Mesenchymal stem cell (in vitro differentiated cells and primary cell): ENCODE measurements around the gene AKR1C2.

Experiments used
- DNase-seq: peaks from one replicate; pipeline ENCODE4 v3.0.0-alpha.2; 2013
- H2AFZ ChIP-seq: one replicate; pipeline ENCODE4 v1.6.1; 2013; ENCODE audit warnings: low read depth, mild to moderate bottlenecking, control low read depth, inconsistent platforms, low read length, moderate library complexity
- H2AK5ac ChIP-seq: 2 replicates; pipeline ENCODE4 v1.6.1; 2013; ENCODE audit warnings: low read length, moderate library complexity, mild to moderate bottlenecking, inconsistent platforms; ENCODE audit not compliant: severe bottlenecking
- H2BK120ac ChIP-seq: one replicate; pipeline ENCODE4 v1.6.1; 2013; ENCODE audit warnings: low read depth, mild to moderate bottlenecking, inconsistent platforms, low read length, moderate library complexity
- H2BK12ac ChIP-seq, 2 experiments: one replicate each; pipeline ENCODE4 v1.6.1; 2013; ENCODE audit warnings: inconsistent platforms in 2 of 2, low read length in 2 of 2, mild to moderate bottlenecking in 2 of 2, moderate library complexity in 2 of 2, control low read depth in 1 of 2
- H2BK15ac ChIP-seq: one replicate; pipeline ENCODE4 v1.6.1; 2013; ENCODE audit warnings: mild to moderate bottlenecking, low read depth, inconsistent platforms; ENCODE audit not compliant: poor library complexity, severe bottlenecking
- H2BK5ac ChIP-seq: 2 replicates; pipeline ENCODE4 v1.6.1; 2013; ENCODE audit warnings: low read depth, mild to moderate bottlenecking, low read length, control low read depth, inconsistent platforms; ENCODE audit not compliant: poor library complexity, severe bottlenecking
- H3K14ac ChIP-seq, 2 experiments: one replicate each; pipeline ENCODE4 v1.6.1; 2013; ENCODE audit warnings: inconsistent platforms in 2 of 2, low read length in 2 of 2, control low read depth in 1 of 2, mild to moderate bottlenecking in 1 of 2, moderate library complexity in 1 of 2
- H3K18ac ChIP-seq, 2 experiments: one replicate each; pipeline ENCODE4 v1.6.1; 2013; ENCODE audit warnings: inconsistent platforms in 2 of 2, low read length in 2 of 2, control low read depth in 1 of 2, low read depth in 1 of 2, mild to moderate bottlenecking in 1 of 2
- H3K23ac ChIP-seq, 2 experiments: one replicate each; pipeline ENCODE4 v1.6.1; 2013; ENCODE audit warnings: inconsistent platforms in 2 of 2, low read length in 2 of 2, mild to moderate bottlenecking in 2 of 2, moderate library complexity in 2 of 2, control low read depth in 1 of 2
- H3K27ac ChIP-seq: 2 replicates; pipeline ENCODE4 v1.5.1; 2013; ENCODE audit warnings: mild to moderate bottlenecking, moderate library complexity, low read length, control low read depth, inconsistent platforms; ENCODE audit not compliant: poor library complexity, severe bottlenecking
- H3K27me3 ChIP-seq, 2 experiments: 2 replicates each; pipeline versions ENCODE4 v1.6.1 to v1.7.0; 2013; ENCODE audit warnings: low read length in 2 of 2, mild to moderate bottlenecking in 2 of 2, moderate library complexity in 2 of 2, control low read depth in 1 of 2, inconsistent platforms in 1 of 2; ENCODE audit not compliant: control insufficient read depth in 1 of 2, insufficient read depth in 1 of 2
- H3K36me3 ChIP-seq, 2 experiments: 2 replicates each; pipeline versions ENCODE4 v1.6.1 to v1.7.0; 2013; ENCODE audit warnings: low read length in 2 of 2, control low read depth in 1 of 2, inconsistent platforms in 1 of 2, low read depth in 1 of 2, mild to moderate bottlenecking in 1 of 2; ENCODE audit not compliant: insufficient read depth in 2 of 2, control insufficient read depth in 1 of 2
- H3K4ac ChIP-seq, 2 experiments: one replicate each; pipeline ENCODE4 v1.6.1; 2013; ENCODE audit warnings: inconsistent platforms in 2 of 2, low read length in 2 of 2, mild to moderate bottlenecking in 2 of 2, moderate library complexity in 2 of 2, control low read depth in 1 of 2, low read depth in 1 of 2
- H3K4me1 ChIP-seq: 2 replicates; pipeline ENCODE4 v1.6.1; 2013; ENCODE audit warnings: low read depth, low read length, control low read depth; ENCODE audit not compliant: control insufficient read depth, insufficient read depth
- H3K4me2 ChIP-seq: 2 replicates; pipeline ENCODE4 v1.6.1; 2013; ENCODE audit warnings: low read length, mild to moderate bottlenecking, inconsistent platforms; ENCODE audit not compliant: poor library complexity, severe bottlenecking
- H3K4me3 ChIP-seq, 2 experiments: 2 replicates each; pipeline versions ENCODE4 v1.5.1 to v1.7.0; 2013; ENCODE audit warnings: low read length in 2 of 2, mild to moderate bottlenecking in 2 of 2, control low read depth in 1 of 2, low read depth in 1 of 2; ENCODE audit not compliant: insufficient read depth in 1 of 2
- H3K79me1 ChIP-seq: replicated peaks from 2 replicates; pipeline ENCODE4 v1.6.1; 2013; ENCODE audit warnings: mild to moderate bottlenecking, control low read depth, low read length, inconsistent platforms; ENCODE audit not compliant: poor library complexity, severe bottlenecking
- H3K9ac ChIP-seq: 2 replicates; pipeline ENCODE4 v1.7.0; 2013; ENCODE audit warnings: mild to moderate bottlenecking, low read length, moderate library complexity
- H3K9me3 ChIP-seq: 2 replicates; pipeline ENCODE4 v1.7.0; 2013; ENCODE audit warnings: mild to moderate bottlenecking, low read length; ENCODE audit not compliant: control insufficient read depth
- H4K8ac ChIP-seq: one replicate; pipeline ENCODE4 v1.6.1; 2013; ENCODE audit warnings: inconsistent platforms, mild to moderate bottlenecking, low read length, moderate library complexity
- H4K91ac ChIP-seq: one replicate; pipeline ENCODE4 v1.6.1; 2013; ENCODE audit warnings: mild to moderate bottlenecking, low read length, inconsistent platforms
- WGBS: methylation state at CpG from one replicate; pipeline ENCODE4 v1.1.7; 2013; ENCODE audit warnings: mixed read lengths; 5-methylcytosine and 5-hydroxymethylcytosine counted together

Gene AKR1C2

GRCh38 chr10:5046410-5046809 is 42.8 kb upstream of the AKR1C2 start:
- H3K9me3 ChIP-seq: no peaks in the 10 kb centered on the region
- no peak overlapping the region for H2BK120ac ChIP-seq
- H3K4me2 ChIP-seq: no peak overlapping the region
- H3K4me3 ChIP-seq: no peak overlapping the region
- no peaks in the 10 kb centered on the region for H3K36me3 ChIP-seq
- H3K4ac ChIP-seq: no peak overlapping the region
- no peak overlapping the region for H2BK12ac ChIP-seq
- no peaks in the 10 kb centered on the region for H3K27me3 ChIP-seq
- no peak overlapping the region for H2BK15ac ChIP-seq
- no peak overlapping the region for H3K23ac ChIP-seq
- H4K91ac ChIP-seq: no peak overlapping the region
- no peak overlapping the region for H4K8ac ChIP-seq
- H3K27ac ChIP-seq: no peak overlapping the region
- H3K18ac ChIP-seq: no peak overlapping the region
- H2BK5ac ChIP-seq: no peak overlapping the region
- no peak overlapping the region for H2AFZ ChIP-seq
- peaks cover 5% of the 10 kb centered on the region for H3K4me1 ChIP-seq
- no peak overlapping the region for H3K14ac ChIP-seq
- no peaks in the 10 kb centered on the region for H3K79me1 ChIP-seq
- WGBS: 91% methylated on average over 6 of the region's 6 CpGs
- H3K9ac ChIP-seq: no peak overlapping the region
- no peak overlapping the region for H2AK5ac ChIP-seq
- DNase-seq: no peak

DNA sequence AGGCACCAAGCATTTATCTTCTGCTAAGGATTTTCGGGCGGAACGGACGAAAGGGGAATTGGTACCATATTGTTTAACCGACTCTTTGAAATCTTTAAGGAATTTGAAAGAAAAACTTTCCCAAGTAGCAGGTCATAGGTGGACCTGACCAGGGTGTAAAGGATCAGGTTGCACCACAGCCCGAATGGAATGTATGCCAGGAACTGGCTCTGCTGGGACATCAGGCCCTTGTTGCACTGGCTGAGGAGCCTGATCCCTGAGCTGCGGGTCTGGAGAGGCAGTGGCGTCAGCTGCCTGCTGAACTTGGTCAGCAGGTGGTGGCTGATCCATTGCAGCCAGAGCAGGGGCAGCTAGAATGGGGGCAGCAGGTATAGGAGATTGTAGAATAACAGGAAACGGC is 41.4 kb upstream of the AKR1C2 start:
- 96% methylated on average over 9 of the region's 9 CpGs for WGBS
- H2BK5ac ChIP-seq: no peak overlapping the region

DNA sequence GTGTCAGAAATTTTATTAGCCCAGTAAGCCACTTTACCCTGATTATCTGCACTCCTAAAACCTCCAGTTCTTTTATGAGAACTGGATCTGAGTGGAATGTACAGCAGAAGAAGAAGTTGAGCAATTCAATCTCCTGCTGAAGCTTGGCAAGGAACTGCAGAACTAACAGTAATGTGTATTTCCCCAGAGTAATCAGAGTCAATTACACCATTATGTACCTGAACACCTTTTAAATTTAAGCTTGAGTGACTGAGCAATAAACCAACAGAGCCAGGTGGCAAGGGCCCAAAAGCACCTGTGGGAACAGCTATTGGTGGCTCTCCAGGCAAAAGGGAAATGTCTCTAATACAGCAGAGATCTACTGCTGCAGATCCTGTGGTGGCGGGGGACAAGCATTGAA is 40.1 kb upstream of the AKR1C2 start:
- Histone ChIP-seq H3K4ac (no peak overlapping the region), H3K36me3 (no peaks in the 10 kb centered on the region)
- 93% methylated on average over 1 of the region's 1 CpG for WGBS

More for the DNA sequence above, 41.4 kb upstream of the AKR1C2 start:
- peaks cover 5% of the 10 kb centered on the region for H3K4me1 ChIP-seq
- H3K4me2 ChIP-seq: no peak overlapping the region
- H3K4me3 ChIP-seq: no peak overlapping the region
- DNase-seq: no peak
- H3K4ac ChIP-seq: no peak overlapping the region
- H3K9me3 ChIP-seq: peaks cover 6% of the 10 kb centered on the region
- H2BK12ac ChIP-seq: no peak overlapping the region
- no peak overlapping the region for H2AK5ac ChIP-seq
- H3K9ac ChIP-seq: no peak overlapping the region
- H2AFZ ChIP-seq: no peak overlapping the region
- no peak overlapping the region for H3K14ac ChIP-seq
- no peak overlapping the region for H3K23ac ChIP-seq
- no peaks in the 10 kb centered on the region for H3K79me1 ChIP-seq
- no peaks in the 10 kb centered on the region for H3K27me3 ChIP-seq
- no peak overlapping the region for H4K91ac ChIP-seq
- no peak overlapping the region for H3K18ac ChIP-seq
- H2BK120ac ChIP-seq: no peak overlapping the region
- no peaks in the 10 kb centered on the region for H3K36me3 ChIP-seq
- no peak overlapping the region for H2BK15ac ChIP-seq
- H4K8ac ChIP-seq: no peak overlapping the region
- H3K27ac ChIP-seq: no peak overlapping the region

DNA sequence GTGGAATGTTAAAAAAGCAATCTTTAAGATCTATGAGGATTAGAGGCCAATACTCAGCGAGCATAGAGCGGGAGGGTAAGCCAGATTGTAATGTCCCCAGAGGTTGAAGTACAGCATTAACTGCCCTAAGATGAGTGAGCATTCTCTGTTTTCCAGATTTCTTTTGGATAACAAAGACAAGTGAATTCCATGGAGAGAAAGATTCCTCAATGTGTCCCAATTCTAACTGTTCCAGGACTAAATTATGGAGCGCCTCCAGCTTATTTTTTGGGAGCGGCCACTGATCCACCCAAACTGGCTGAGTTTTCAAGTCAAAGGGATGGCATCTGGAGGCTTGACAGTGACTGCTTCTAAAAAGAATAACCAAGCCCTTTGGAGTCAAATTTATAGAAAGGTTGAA is 39.3 kb upstream of the AKR1C2 start:
- no peak overlapping the region for H3K27ac ChIP-seq
- no peaks in the 10 kb centered on the region for H3K36me3 ChIP-seq
- no peak overlapping the region for H2BK120ac ChIP-seq
- no peak overlapping the region for H3K23ac ChIP-seq
- H2BK12ac ChIP-seq: no peak overlapping the region
- peaks cover 5% of the 10 kb centered on the region for H3K4me1 ChIP-seq
- H3K14ac ChIP-seq: no peak overlapping the region
- H3K9me3 ChIP-seq: peaks cover 11% of the 10 kb centered on the region
- no peak overlapping the region for H4K8ac ChIP-seq
- no peak overlapping the region for H3K4me2 ChIP-seq
- H3K27me3 ChIP-seq: no peaks in the 10 kb centered on the region
- H3K4me3 ChIP-seq: no peak overlapping the region
- H2AFZ ChIP-seq: no peak overlapping the region
- WGBS: 79% methylated on average over 4 of the region's 4 CpGs
- DNase-seq: no peak
- H4K91ac ChIP-seq: no peak overlapping the region
- no peak overlapping the region for H2BK15ac ChIP-seq
- H3K18ac ChIP-seq: no peak overlapping the region
- no peaks in the 10 kb centered on the region for H3K79me1 ChIP-seq
- H2BK5ac ChIP-seq: no peak overlapping the region
- no peak overlapping the region for H3K4ac ChIP-seq
- H3K9ac ChIP-seq: peak overlapping the region; percentile 6
- H2AK5ac ChIP-seq: no peak overlapping the region

More for the DNA sequence above, 40.1 kb upstream of the AKR1C2 start:
- Histone ChIP-seq H2BK12ac (no peak overlapping the region), H3K9me3 (peaks cover 11% of the 10 kb centered on the region), H3K18ac (no peak overlapping the region), H2BK5ac (no peak overlapping the region), H3K4me1 (peaks cover 5% of the 10 kb centered on the region), H3K27me3 (no peaks in the 10 kb centered on the region), H3K27ac (no peak overlapping the region), H4K91ac (no peak overlapping the region), H3K79me1 (no peaks in the 10 kb centered on the region), H3K4me2 (no peak overlapping the region), H3K14ac (no peak overlapping the region), H2BK15ac (no peak overlapping the region), H4K8ac (no peak overlapping the region), H3K4me3 (peak overlapping the region in 1 of 2 experiments; percentile 21), H2BK120ac (no peak overlapping the region), H2AFZ (no peak overlapping the region), H3K9ac (no peak overlapping the region), H2AK5ac (no peak overlapping the region), H3K23ac (no peak overlapping the region)
- DNase-seq: no peak
